8988T (cell line): Measurements from ENCODE around the gene NTF4.
"Not testable (repeated sequence)": the region's sequence is repeated elsewhere in the genome, so short reads cannot be mapped to it uniquely, and the experiment has no call there.

Experiments used
- DNase-seq: peaks from one replicate; pipeline ENCODE4 v3.0.0; 2011

NTF4 gene

GRCh38 chr19:49019242-49019932, 45.2 kb downstream of the NTF4 start:
- DNase-seq, result no peak

GRCh38 chr19:49018388-49019241, 46.0 kb downstream of the NTF4 start:
- not testable (repeated sequence) for DNase-seq

- no peak for DNase-seq
Observed at GRCh38 chr19:49017666-49018351, 46.8 kb downstream of the NTF4 start.

- DNase-seq, result no peak
Observed at GRCh38 chr19:49017041-49017665, 47.5 kb downstream of the NTF4 start, which contains the start of gene LHB. TSS of gene LHB (minus strand) at chr19:49017091. CDS start at chr19:49017081, 10 bp downstream.

GRCh38 chr19:49016067-49016839, 48.4 kb downstream of the NTF4 start:
- DNase-seq, result no peak

- no peak for DNase-seq
Observed at GRCh38 chr19:49014870-49015255, 49.8 kb downstream of the NTF4 start.

- no peak for DNase-seq
Observed at GRCh38 chr19:49014123-49014869, 50.3 kb downstream of the NTF4 start.

- no peak for DNase-seq
Observed at GRCh38 chr19:49011194-49011593, 53.4 kb downstream of the NTF4 start.
